IPS DF 4.7 (cell line): Measurements from ENCODE around the gene RHCE.
A peak's percentile ranks its signal among the peaks of the same experiment; 100 is the strongest.
"Not testable (repeated sequence)": the region's sequence is repeated elsewhere in the genome, so short reads cannot be mapped to it uniquely, and the experiment has no call there.

Experiments used
- DNase-seq: peaks from one replicate; pipeline ENCODE4 v3.0.0-alpha.2; 2013; ENCODE audit warnings: low spot score; ENCODE audit errors: extremely low read depth

The RHCE gene

GRCh38 chr1:25433389-25434186 lies 13.0 kb upstream of the RHCE start:
- DNase-seq: no peak

GRCh38 chr1:25432749-25433388 lies 12.2 kb upstream of the RHCE start:
- no peak for DNase-seq

DNA sequence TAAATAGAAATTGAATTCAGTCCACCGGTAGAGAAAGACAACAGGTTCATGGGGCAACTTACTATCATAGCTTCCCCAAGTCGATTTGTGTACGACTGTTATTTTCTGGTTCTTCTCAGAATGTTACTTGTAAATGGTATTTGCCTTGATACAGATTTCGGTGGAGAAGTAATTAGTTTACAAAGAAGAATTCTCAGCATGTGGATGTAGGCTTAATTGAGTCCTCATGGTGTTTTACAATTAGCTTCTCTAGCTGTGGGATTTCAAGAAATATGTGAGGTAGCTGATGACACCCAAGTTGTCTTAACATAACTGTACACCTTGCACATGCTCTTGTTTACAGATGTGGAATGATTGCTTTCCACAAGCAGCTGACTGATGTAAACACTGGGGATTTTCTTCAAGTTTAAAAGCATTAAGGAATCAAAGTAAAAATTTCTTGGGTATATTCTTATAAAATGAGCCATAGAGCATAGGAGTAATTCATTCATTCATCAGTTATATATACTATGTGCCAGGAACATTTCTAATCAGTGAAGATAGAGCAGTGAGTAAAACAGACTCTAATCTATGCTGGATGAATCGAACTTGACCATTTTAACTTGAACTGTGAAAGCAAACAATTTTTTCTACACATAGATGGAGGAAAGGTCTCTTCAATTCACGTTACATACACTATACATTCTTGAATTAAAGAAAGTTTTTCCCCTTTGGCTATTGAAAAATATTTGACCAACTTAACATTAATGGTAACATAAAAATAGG lies 11.5 kb upstream of the RHCE start:
- DNase-seq: no peak

- no peak for DNase-seq
Measured at GRCh38 chr1:25430967-25431881, 10.6 kb upstream of the RHCE start.

- DNase-seq: peak; percentile 62
Measured at GRCh38 chr1:25430073-25430966, 9.7 kb upstream of the RHCE start, which contains the start of gene MACO1. Gene MACO1 (plus strand): TSS chr1:25430897. CDS start chr1:25431099, 202 bp downstream.

- no peak for DNase-seq
Measured at GRCh38 chr1:25428475-25429166, 8.0 kb upstream of the RHCE start.

- DNase-seq: no peak
Measured at GRCh38 chr1:25427696-25428095, 7.1 kb upstream of the RHCE start.

DNA sequence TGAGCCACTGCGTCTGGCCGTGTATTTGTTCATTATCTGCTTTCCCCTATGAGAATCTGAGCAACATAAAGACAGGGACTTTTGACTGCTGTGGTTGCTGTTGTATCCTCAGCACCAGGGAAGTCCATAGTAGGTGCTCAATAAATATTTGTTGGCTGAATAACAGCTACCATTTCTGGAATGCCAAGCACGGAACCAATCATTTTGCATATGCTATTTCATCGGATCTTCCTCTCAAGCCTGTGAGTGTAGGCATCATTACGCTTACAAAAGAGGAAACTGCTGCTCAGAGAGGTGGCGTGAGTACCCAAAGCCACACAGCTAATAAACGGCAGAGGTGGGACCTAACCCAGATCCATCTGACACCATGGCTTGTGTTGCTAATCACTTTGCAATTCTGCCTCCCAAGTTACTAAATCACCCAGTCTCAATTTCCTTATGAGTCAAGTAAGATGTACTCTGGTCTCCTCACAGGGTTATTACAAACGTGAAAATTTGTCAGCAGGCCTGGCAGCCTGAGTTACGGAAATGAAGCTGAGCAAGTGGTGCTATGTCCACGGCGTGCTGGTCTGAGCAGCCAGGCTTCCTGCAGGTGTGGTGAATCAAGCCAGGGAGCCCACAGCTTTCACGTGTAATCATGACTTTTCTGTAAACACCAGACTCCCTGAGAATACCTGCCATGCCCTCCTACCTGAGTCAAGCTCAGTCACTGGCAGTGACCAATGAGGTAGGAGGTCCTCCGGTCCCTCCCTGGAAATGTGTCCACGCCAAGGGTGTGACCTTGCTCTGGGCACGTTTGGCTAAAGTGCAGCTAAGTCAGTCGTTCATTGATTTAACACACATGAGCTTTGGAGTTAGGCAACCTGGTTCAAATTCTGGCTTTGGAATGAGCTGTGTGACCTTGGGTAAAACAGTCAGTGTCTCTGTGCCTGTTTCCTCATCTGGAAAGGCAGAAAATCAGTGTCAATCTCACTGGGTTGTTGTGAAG lies 4.8 kb upstream of the RHCE start:
- DNase-seq: no peak

DNA sequence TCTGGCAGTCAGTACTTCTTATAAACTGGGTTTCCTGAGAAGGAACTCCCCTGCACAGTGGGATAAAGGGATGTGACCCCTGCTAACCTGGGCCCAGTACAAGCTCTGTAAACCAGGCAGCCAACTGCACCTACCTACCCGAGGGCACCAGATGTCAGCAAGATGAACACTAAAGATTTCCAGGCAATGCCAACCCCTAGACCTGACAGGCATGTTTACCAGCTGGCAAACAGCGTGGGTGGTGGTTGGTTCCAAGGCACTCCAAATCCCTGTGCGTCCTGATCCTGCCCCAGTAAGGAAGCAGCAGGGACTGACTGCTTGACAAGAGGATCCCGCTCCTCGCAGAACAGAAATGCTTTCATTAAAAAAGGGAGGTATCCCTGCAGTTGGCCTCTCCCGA lies 2.6 kb upstream of the RHCE start:
- DNase-seq: not testable (repeated sequence)

DNA sequence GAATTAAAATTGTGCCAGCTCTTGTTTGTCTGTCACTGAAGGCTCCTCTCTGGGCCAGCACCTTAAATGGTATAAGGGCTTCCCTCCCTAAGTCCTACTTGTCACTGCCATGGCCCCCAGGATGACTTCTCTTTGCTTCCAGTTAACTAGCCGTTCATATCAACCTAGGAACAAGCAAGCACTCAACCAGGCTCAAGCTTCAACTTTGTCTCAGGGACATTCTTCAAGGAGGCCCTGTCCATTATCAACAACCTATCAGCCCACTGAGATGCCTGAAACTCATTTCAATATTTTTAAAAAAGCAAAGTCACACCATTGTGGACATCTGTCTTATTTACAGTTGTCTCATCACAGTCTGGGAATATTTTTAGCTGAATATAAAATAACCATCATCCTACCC lies 1.3 kb downstream of the RHCE start:
- DNase-seq: not testable (repeated sequence)

- not testable (repeated sequence) for DNase-seq
Measured at GRCh38 chr1:25417280-25417679, 3.3 kb downstream of the RHCE start.

DNA sequence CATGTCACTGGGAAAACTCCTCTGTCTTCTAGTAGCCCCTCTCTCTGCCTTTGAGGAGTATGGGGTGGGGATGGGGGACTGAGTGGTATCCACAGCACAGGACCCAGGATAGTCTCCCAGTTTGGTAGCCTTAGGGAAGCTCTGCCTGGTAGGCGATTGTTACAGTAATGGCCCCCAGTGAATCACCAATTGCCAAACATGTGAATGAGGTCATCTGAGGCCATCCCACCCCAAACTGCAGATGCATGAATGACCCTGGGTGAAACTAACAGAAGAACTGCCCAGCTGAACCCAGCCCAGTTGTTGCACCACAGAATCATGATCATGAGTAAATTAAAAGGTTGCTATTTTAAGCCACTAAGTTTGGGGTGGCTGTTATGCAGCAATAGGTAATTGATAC lies 6.0 kb downstream of the RHCE start:
- DNase-seq: not testable (repeated sequence)

- not testable (repeated sequence) for DNase-seq
Measured at GRCh38 chr1:25414157-25414556, 6.5 kb downstream of the RHCE start.

DNA sequence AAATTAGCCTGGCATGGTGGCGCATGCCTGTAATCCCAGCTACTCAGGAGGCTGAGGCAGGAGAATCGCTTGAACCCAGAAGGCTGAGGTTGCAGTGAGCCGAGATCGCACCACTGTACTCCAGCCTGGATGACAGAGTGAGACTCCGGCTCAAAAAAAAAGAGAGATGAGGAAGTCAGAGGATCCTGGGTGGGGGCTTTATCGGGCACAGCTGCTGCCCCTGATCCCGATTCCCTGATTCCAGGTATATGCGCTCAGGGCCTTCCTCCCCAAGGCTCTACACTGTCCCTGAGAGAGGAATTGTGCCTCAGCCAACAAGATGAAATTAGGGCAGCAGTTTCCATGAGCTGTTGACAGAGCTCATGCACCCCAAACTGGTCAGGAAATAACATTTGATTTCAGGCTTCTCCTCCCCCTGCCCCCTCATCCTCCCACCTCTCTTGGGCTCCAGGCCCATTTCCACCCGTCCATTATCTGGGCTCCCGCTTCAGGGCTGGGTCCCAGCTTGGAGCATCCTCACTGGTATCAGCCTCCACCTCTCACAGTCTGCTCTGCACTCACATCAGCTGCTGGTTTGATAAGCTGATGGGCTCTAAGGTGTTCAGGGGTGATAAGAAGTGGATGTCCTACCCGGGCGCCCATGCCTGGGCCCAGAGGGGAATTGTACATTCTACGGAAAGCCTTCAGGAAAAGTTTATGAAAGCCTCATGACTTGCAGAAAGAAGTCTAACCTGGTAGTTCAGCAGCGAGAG lies 7.6 kb downstream of the RHCE start:
- DNase-seq: not testable (repeated sequence)

DNA sequence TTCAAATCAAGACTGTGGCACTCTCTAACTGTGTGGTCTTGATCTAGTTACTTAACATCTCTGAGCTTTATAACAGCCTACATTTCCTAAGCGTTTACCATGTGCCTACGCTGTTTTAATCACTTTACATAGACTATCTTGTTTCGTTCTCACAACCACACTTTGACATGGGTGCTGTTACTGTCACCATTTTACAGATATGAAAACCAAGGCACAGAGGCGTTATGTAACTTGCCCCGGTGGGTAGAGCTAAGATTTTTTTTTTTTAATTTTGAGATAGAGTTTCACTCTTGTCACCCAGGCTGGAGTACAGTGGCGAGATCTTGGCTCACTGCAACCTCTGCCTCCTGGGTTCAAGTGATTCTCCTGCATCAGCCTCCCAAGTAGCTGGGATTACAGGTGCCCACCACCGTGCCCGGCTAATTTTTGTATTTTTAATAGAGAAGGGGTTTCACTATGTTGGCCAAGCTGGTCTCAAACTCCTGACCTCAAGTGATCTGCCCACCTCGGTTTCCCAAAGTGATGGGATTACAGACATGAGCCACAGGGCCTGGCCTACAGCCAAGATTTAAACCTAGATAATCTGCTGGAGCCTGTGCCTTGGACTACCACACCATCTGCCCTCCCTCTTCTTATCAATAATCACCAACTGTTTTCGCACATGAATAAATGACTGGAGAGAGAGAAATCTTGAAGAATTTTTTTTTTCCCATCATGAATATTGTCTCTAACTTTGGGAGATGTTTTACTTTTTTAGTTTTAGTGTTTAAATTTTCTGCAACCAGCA lies 10.8 kb downstream of the RHCE start:
- DNase-seq: not testable (repeated sequence)

DNA sequence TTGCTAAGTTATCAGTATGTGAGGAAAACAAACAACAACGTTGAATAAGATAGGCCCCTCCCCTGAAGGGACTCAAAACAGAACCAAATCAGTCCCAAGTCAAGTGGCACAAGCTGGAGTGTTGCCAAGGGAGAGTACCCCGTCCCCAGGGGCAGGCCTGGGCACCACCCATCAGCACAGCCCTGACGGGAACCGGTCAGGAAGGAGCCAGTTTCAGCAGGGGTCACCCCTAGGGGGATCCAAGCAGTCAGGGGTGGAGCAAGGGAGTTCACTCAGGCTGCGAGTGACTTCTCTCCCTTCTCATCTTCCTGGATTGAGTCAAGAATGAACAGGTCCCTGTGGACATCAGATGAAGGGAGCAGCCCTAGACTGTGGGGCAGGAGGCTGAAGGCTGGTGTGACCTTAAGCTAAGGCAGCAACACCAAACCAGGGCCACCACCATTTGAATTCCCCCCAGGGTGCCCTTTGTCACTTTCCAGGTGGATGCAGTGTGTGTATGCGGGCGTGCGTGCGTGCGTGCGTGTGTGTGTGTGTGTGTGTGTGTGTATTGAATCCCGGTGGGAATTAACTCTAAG lies 14.8 kb downstream of the RHCE start:
- DNase-seq: not testable (repeated sequence)
